Measurements from ENCODE around the gene PLRG1. TPM values are rescaled to one million over a fixed set of nuclear protein-coding genes. Genes with fewer than 3 reads are reported as not detected.

Gene PLRG1
- total and polyA plus RNA-seq, 4 donors, result 27.2 to 51.5 (median 29.9) TPM

DNA sequence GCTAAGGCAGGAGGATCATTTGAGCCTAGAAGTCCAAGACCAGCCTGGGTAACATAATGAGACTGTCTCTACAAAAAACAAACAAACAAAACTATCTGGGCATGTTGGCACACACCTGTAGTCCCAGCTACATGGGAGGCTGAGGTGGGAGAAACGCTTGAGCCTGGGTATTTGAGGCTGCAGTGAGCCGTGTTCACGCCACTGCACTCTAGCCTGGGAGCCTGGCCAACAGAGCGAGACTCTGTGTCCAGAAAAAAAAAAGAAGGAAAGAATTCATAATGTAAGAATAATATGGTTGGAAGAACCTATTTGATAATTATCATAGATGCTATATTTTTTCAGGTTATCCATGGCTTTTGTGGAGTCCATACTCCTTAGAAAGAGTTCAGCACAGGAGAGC lies 32.6 kb downstream of the PLRG1 start (continued):
- TF ChIP-seq, protein P1, sequence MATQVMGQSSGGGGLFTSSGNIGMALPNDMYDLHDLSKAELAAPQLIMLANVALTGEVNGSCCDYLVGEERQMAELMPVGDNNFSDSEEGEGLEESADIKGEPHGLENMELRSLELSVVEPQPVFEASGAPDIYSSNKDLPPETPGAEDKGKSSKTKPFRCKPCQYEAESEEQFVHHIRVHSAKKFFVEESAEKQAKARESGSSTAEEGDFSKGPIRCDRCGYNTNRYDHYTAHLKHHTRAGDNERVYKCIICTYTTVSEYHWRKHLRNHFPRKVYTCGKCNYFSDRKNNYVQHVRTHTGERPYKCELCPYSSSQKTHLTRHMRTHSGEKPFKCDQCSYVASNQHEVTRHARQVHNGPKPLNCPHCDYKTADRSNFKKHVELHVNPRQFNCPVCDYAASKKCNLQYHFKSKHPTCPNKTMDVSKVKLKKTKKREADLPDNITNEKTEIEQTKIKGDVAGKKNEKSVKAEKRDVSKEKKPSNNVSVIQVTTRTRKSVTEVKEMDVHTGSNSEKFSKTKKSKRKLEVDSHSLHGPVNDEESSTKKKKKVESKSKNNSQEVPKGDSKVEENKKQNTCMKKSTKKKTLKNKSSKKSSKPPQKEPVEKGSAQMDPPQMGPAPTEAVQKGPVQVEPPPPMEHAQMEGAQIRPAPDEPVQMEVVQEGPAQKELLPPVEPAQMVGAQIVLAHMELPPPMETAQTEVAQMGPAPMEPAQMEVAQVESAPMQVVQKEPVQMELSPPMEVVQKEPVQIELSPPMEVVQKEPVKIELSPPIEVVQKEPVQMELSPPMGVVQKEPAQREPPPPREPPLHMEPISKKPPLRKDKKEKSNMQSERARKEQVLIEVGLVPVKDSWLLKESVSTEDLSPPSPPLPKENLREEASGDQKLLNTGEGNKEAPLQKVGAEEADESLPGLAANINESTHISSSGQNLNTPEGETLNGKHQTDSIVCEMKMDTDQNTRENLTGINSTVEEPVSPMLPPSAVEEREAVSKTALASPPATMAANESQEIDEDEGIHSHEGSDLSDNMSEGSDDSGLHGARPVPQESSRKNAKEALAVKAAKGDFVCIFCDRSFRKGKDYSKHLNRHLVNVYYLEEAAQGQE (IDR thresholded peaks at IDR 0.05), result no peak
- TF ChIP-seq HNF4A (conservative IDR thresholded peaks at IDR 0.05) (no peak), HNF4G (IDR thresholded peaks at IDR 0.05) (no peak)

- Histone ChIP-seq H3K4me3 (ENCODE audit: low read depth in 1 of 3, low read length in 3 of 3) (no peak overlapping the region), H3K9ac (ENCODE audit: low read depth in 1 of 2, low read length in 2 of 2) (no peak overlapping the region), H3K36me3 (ENCODE audit: control insufficient read depth in 4 of 4, insufficient read depth in 3 of 4, low read depth in 1 of 4, low read length in 3 of 4) (no peaks in the 10 kb centered on the region), H3K9me3 (ENCODE audit: control insufficient read depth in 4 of 4, low read length in 3 of 4) (no peaks in the 10 kb centered on the region), H3K27me3 (ENCODE audit: control insufficient read depth in 4 of 4, insufficient read depth in 4 of 4, low read length in 3 of 4) (peaks cover 0 to 2% (median 0%) of the 10 kb centered on the region in 4 donors), H3K4me1 (ENCODE audit: control insufficient read depth in 4 of 4, insufficient read depth in 4 of 4, low read length in 3 of 4) (peaks cover 0 to 2% (median 0%) of the 10 kb centered on the region in 4 donors), H3K27ac (ENCODE audit: low read depth in 1 of 2, low read length in 2 of 2) (no peak overlapping the region)
- 38% methylated on average over 1 of the region's 1 CpG for WGBS
- TF ChIP-seq, protein P2, sequence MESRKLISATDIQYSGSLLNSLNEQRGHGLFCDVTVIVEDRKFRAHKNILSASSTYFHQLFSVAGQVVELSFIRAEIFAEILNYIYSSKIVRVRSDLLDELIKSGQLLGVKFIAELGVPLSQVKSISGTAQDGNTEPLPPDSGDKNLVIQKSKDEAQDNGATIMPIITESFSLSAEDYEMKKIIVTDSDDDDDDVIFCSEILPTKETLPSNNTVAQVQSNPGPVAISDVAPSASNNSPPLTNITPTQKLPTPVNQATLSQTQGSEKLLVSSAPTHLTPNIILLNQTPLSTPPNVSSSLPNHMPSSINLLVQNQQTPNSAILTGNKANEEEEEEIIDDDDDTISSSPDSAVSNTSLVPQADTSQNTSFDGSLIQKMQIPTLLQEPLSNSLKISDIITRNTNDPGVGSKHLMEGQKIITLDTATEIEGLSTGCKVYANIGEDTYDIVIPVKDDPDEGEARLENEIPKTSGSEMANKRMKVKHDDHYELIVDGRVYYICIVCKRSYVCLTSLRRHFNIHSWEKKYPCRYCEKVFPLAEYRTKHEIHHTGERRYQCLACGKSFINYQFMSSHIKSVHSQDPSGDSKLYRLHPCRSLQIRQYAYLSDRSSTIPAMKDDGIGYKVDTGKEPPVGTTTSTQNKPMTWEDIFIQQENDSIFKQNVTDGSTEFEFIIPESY (IDR thresholded peaks at IDR 0.05), result no peak
- TF ChIP-seq YY1 (IDR thresholded peaks at IDR 0.05) (no peak), NR2F2 (IDR thresholded peaks at IDR 0.05) (no peak), RAD21 (IDR thresholded peaks at IDR 0.05) (no peak), JUND (IDR thresholded peaks at IDR 0.05) (no peak), HNF4A (conservative IDR thresholded peaks at IDR 0.05) (no peak)
- DNase-seq (ENCODE audit: low spot score), result no peak
These were observed 33.7 kb downstream of the PLRG1 start for GRCh38 chr4:154516318-154517029.

GRCh38 chr4:154511981-154512380 lies 38.2 kb downstream of the PLRG1 start:
- no peak for DNase-seq (ENCODE audit: low spot score)
- Histone ChIP-seq H3K9ac (ENCODE audit: low read depth in 1 of 2, low read length in 2 of 2) (no peak overlapping the region), H3K9me3 (ENCODE audit: control insufficient read depth in 4 of 4, low read length in 3 of 4) (no peaks in the 10 kb centered on the region), H3K4me3 (ENCODE audit: low read depth in 1 of 3, low read length in 3 of 3) (no peak overlapping the region), H3K27me3 (ENCODE audit: control insufficient read depth in 4 of 4, insufficient read depth in 4 of 4, low read length in 3 of 4) (peaks cover 0 to 2% (median 0%) of the 10 kb centered on the region in 4 donors), H3K27ac (ENCODE audit: low read depth in 1 of 2, low read length in 2 of 2) (no peak overlapping the region), H3K36me3 (ENCODE audit: control insufficient read depth in 4 of 4, insufficient read depth in 3 of 4, low read depth in 1 of 4, low read length in 3 of 4) (no peaks in the 10 kb centered on the region), H3K4me1 (ENCODE audit: control insufficient read depth in 4 of 4, insufficient read depth in 4 of 4, low read length in 3 of 4) (peaks cover 0 to 2% (median 0%) of the 10 kb centered on the region in 4 donors)
- TF ChIP-seq FOXA1 (IDR thresholded peaks at IDR 0.05), result no peak
- TF ChIP-seq, protein P3, sequence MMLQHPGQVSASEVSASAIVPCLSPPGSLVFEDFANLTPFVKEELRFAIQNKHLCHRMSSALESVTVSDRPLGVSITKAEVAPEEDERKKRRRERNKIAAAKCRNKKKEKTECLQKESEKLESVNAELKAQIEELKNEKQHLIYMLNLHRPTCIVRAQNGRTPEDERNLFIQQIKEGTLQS (IDR thresholded peaks at IDR 0.05), result no peak
- no peak for TF ChIP-seq TAF1 (conservative IDR thresholded peaks at IDR 0.05)
- TF ChIP-seq, protein P2 (IDR thresholded peaks at IDR 0.05), result no peak
- TF ChIP-seq RAD21 (IDR thresholded peaks at IDR 0.05), result no peak
- TF ChIP-seq, protein P4, sequence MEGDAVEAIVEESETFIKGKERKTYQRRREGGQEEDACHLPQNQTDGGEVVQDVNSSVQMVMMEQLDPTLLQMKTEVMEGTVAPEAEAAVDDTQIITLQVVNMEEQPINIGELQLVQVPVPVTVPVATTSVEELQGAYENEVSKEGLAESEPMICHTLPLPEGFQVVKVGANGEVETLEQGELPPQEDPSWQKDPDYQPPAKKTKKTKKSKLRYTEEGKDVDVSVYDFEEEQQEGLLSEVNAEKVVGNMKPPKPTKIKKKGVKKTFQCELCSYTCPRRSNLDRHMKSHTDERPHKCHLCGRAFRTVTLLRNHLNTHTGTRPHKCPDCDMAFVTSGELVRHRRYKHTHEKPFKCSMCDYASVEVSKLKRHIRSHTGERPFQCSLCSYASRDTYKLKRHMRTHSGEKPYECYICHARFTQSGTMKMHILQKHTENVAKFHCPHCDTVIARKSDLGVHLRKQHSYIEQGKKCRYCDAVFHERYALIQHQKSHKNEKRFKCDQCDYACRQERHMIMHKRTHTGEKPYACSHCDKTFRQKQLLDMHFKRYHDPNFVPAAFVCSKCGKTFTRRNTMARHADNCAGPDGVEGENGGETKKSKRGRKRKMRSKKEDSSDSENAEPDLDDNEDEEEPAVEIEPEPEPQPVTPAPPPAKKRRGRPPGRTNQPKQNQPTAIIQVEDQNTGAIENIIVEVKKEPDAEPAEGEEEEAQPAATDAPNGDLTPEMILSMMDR (IDR thresholded peaks at IDR 0.05; ENCODE audit: low read depth, low read length, missing input control), result no peak
- TF ChIP-seq JUND (IDR thresholded peaks at IDR 0.05), result no peak
- no peak for TF ChIP-seq EGR1 (IDR thresholded peaks at IDR 0.05; ENCODE audit: low read depth in 2 of 2)
- TF ChIP-seq, protein P5, sequence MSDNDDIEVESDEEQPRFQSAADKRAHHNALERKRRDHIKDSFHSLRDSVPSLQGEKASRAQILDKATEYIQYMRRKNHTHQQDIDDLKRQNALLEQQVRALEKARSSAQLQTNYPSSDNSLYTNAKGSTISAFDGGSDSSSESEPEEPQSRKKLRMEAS (IDR thresholded peaks at IDR 0.05), result no peak
- TF ChIP-seq YY1 (IDR thresholded peaks at IDR 0.05), result no peak
- TF ChIP-seq RXRA (IDR thresholded peaks at IDR 0.05), result no peak
- WGBS, result 59% methylated on average over 4 of the region's 4 CpGs

Data from liver (tissue), 9 donors.